LNCAP (cell line): ENCODE results near the gene PICALM.

Experiments used
- CTCF ChIP-seq: fragments of 450-650 bp; IDR thresholded peaks from 2 replicates; pipeline ENCODE4 v1.5.1; 2017; ENCODE audit warnings: mild to moderate bottlenecking

PICALM gene

DNA sequence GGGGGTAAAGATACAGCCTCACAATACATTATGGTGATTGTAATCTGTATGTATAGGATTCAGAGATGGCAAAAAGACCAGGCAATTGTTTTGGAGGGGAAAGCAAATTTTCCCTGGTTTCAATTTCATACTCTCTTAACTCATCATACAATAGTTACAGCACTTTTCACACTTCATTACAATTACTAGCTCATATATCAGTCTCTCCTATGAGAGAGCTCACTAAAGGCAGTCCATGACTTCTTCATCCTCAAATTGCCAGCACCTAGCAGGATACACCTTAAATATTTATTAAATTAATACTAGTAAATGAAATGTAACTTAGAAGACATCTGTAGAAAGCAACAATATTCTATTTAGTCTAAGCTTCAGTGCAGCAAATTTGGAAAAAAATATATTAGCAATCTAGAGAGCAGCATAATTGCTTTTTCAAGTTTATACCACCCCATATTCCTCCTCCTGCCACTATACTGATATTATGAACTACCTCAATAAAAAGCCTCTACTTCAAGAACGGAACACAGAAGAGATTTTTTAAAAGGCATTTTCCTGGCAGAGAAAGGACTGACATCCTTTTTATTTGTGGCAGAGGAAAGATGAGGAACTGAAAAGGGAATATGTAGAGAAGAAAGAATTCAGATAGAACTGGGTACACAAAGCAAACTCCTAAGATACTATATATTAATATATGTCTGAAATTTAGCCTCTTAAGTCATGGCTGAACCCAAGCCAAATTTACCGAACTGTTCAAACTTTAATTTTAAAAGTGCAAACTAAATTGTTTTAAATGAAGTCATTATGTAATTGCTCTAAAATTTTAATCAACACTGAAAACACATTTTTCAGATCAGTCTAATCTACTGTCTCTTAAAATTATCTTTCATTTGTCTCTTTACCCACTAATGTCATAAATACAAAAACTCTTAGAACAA, 27.7 kb downstream of the PICALM start:
- TF ChIP-seq CTCF: no peak

- TF ChIP-seq CTCF: no peak
Observed at GRCh38 chr11:86039094-86039493, 29.8 kb downstream of the PICALM start.

DNA sequence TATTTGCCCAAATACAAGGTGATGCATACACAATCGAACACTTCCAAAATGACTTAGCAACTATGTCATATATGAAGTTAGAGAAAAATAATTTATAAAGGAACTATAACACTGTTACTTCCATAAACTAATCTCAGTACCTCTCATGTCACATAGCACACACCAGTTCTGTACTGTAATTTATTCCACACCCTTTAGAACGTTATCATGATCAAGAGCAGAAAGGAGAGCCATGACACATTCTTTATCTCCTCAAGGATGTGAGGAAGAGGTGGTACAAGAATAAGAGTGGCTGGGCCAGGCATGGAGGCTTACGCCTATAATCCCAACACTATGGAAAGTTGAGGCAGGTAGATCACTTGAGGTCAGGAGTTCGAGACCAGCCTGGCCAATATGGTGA, 31.1 kb downstream of the PICALM start:
- TF ChIP-seq CTCF: no peak

GRCh38 chr11:86035920-86036319, 33.0 kb downstream of the PICALM start:
- TF ChIP-seq CTCF: no peak

DNA sequence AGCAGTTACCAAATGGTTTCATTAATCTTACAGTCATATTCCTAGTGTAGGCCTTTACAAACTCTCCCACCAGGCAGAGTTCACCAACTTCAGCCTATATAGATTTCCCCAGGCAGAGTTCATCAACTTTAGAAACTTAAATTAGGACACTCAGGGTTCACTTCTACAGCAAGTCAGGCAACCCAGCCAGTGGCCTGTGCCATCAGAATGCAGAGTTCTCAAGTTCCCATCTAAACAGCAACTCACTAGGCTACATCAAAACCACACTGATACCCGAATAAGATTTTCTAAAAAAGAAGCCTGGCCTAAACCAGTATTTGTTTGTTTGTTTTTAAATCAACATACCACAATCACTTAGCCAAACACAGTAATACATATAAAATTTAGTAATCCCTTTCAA, 33.7 kb downstream of the PICALM start:
- TF ChIP-seq CTCF: no peak

DNA sequence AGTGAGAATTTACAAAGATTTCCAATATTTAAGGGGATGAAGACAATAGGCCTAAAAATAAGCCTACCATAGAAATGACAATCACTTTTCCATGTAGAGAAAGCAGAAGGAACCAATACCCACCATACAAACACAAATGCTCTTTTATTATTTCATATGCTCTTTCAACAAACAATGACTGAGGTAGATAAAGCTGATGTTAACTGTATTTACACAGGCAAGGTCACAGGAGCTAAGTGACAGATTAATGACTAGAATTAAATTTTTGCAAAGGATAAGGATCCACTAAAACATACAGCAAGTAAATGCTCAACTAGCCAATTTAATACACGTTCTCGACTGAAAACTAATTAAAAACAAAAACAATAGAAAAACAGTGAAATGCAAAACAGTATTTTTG, 34.2 kb downstream of the PICALM start:
- TF ChIP-seq CTCF: no peak

- no peak for TF ChIP-seq CTCF
Observed at GRCh38 chr11:86021377-86021776, 47.5 kb downstream of the PICALM start.

DNA sequence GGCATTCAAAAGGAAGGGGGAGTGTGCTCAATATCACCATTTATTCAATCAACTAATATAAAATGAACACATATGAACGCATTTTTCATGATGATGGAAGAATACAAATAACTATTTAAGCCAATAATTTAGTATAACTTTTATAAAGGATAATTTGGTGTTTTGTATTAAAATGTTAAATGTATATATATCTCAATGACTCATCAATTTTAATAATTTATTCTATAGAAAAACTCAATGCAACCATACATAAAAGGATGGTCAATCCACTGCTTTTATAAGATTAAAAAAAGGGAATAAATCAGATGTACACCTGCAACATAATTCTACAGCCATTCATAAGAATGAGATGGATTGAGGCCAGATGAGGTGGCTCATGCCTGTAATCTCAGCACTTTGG, 50.6 kb downstream of the PICALM start:
- TF ChIP-seq CTCF: no peak
